Dedifferentiated amniotic fluid mesenchymal stem cell (primary cell): ENCODE data around the gene WDSUB1.

ENCODE experiments used
- DNase-seq: peaks from one replicate; pipeline ENCODE4 v3.0.0-alpha.2; 2016; ENCODE audit errors: extremely low spot score

The WDSUB1 gene

DNA sequence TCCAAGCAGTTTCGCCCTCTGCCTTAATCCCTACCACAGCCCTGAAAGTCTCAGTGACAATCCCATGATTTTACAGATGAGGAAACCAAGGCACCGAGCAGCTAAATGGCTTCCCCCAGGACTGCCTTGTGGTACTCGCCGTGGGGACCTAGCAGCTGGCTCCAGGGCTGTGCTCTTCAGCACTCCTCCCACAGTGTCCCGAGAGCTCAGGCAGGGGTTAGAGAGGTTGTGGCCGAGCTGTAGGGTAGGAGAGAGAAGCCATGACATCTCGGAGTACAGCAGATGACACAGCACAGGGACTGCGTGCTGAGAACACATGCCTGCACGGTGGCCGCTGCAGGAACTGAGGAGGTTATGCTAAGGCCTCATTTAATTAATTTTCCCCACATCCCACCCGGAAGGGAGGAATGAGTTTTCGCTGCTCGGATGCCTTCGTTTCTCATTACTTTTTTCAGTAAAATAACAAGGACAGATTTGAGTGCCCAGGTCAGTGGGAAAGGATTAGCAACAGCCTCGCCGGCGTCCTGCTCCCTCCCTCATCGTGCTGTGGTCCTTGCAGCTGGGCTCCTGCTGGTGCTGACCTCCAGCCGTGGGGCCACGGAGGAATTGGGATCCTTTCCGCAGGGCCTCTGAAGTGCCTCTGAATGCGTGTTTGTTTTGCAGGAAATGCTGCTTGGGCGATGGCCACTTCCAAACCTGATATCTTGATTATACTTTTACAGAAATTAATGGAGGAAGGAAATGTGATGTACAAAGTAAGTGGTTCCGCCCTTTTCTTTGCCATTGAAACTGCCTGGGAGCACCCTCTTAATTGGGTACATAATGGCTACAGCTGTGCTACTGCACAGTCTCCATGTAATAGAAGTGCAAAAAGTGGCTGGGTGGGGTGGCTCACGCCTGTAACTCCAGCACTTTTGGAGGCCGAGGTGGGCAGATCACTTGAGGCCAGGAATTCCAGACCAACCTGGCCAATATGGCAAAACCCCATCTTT, 61.2 kb downstream of the WDSUB1 start:
- no peak for DNase-seq

GRCh38 chr2:159224061-159224813, 62.3 kb downstream of the WDSUB1 start:
- no peak for DNase-seq

GRCh38 chr2:159219394-159219998, 67.0 kb downstream of the WDSUB1 start:
- no peak for DNase-seq

DNA sequence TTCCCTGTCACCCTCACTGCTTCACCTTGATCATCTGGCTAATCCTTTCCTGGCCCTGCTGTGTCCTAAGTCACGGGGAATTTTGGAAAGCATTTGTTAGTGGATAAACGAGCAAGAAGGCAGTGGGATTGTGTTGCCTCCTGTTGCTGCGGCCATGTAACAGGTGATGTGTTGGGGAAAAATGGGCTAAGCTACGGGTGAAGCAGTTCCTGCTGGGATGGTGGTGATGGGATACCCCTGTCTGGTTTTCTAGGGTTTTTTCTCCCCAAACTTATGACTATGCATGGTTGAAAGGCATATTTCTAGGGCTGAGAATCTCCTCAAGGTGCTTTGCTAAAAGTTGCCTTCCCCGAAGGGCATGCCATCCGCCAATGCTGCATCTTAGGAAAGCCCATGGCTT, 68.1 kb downstream of the WDSUB1 start:
- DNase-seq, result no peak

- no peak for DNase-seq
These were observed 68.8 kb downstream of the WDSUB1 start for GRCh38 chr2:159217676-159218075.

DNA sequence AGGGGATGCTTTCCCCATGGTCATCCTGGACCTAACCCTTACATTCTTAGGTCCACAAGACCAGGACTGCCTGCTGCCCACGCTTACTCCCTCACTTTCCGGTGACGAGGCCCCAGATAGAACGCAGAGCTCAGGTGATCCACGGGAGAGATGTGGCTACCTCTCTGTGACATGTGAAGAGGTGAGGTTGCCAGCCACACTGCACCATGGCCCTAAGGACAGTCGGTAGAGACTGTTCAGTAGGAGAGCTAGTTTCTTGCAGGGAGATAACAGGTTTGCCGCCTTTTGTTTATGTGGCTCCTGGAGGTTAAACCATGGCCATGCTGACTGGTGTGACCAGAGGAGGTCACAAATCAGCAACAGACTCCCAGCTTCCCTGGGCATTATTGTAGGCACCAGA, 71.4 kb downstream of the WDSUB1 start:
- no peak for DNase-seq

- no peak for DNase-seq
These were observed 72.1 kb downstream of the WDSUB1 start for GRCh38 chr2:159214325-159214865.

DNA sequence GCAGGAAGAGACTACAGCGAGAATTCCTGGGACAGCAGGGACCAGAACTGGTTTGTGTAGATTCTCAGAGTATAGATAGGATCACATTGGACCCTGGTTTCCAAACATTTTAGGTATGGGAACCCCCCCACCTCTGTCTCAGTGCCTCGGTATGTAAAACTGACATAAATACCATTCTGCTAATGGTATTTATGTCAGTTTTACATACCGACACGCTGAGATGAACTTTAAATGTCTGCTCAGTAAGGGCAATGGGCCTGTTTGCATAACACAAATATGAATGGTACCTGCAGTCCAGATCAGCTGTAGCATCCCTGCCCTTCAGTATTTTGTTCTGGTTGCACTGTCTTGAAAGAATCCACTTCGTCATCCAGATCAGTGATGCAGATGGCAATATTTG, 73.2 kb downstream of the WDSUB1 start:
- DNase-seq, result no peak

DNA sequence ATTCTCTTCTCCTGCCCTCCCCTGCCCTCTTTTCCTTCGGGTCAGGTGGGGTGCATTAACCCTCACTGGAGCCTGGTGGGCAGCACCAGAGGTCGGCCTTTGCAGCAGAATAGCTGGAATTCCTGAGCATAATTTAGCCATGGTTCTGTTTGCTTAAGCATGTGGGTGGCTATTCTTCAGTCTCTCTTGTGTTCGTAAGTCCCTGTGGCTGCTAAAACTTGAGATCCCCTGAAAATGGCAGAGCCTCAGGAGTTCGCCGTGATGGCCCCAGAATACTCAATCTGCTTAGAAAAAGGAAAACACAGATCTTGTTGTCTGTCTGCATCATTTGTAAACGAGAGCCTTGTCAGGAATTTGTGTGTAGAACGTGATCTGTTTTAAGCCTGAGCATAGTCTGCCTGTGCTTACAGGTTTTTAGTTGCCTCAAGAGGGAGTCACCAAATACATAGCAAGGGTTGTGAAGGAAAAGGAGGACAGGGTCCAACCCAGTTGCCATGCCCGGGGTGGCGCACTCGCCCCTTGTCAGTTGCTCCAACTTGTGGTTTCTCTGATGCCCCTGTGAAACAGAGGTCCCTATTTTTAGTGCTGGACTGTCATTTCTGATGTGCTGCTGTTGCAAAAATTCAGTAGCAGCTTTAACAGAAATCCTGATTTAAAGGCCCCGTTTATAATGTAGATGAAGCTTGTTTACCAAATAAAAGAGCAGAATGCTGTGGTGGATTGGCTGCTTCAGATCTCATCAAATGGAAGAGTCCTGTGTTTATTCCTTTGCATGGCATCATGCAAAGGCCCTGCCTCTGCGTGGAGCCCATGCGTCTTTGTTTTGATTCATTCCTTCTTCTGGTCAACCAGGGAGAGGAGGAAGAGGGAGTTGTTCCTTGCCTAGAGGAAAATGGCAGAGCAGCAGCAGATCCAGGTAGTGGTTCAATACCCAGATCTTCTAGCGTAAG, 74.8 kb downstream of the WDSUB1 start:
- DNase-seq, result no peak

- no peak for DNase-seq
These were observed 76.9 kb downstream of the WDSUB1 start for GRCh38 chr2:159209341-159210306.

- no peak for DNase-seq
These were observed 78.1 kb downstream of the WDSUB1 start for GRCh38 chr2:159208438-159208837.

GRCh38 chr2:159206736-159207380, 79.6 kb downstream of the WDSUB1 start:
- no peak for DNase-seq

GRCh38 chr2:159204381-159205144, 81.9 kb downstream of the WDSUB1 start:
- no peak for DNase-seq

- peak; percentile 96 for DNase-seq
These were observed 83.9 kb downstream of the WDSUB1 start for GRCh38 chr2:159202568-159203071.

DNA sequence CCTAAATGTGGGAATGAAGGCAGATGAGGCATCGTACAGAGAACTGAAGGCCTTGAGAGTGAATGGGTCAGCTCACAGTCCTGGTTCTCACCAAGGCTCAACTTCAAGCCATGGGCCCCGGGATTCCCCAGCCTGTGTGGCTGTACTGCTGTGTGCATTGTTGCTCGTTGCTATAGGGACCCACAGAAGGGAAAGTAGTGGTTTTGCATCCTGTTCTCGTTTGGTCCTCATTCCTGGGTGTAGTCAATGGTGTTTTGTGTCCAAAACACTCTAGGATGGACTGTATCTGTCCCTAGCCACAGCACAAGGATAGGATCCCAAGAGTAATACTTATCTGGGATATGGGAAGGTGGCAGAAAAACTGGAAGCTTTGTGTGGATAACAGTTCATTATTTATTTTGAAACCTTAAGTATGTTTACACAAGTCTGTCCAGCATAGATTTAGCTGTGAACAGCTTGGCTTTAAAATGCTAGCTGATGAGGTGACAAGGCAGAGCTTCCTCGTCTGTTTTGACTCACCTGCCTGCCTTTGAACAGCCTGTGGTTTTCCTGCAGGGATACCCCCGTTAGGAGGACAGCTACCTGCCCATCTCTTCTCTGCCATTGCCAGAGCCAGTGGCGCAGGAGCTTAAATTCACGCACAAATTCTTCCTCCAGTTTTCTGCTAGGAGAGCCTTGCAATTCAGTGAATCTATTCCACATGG, 85.0 kb downstream of the WDSUB1 start:
- DNase-seq, result no peak

- no peak for DNase-seq
These were observed 86.0 kb downstream of the WDSUB1 start for GRCh38 chr2:159200498-159200897.

GRCh38 chr2:159199761-159200465, 86.6 kb downstream of the WDSUB1 start:
- no peak for DNase-seq
